Lower leg skin (tissue), 3 donors: ENCODE measurements around the gene GNAS.

ENCODE experiments used
- POLR2A ChIP-seq, 2 donors: fragments of 450-650 bp; IDR thresholded peaks; one replicate each; pipeline ENCODE4 v1.6.1; 2016 to 2017; ENCODE audit warnings: antibody characterized with exemption in 2 of 2, mild to moderate bottlenecking in 1 of 2, moderate library complexity in 1 of 2
- TF ChIP-seq, protein P1 (sequence below), 3 donors: fragments of 450-650 bp; IDR thresholded peaks; one replicate each; pipeline ENCODE4 v1.5.1; 2016; ENCODE audit warnings: antibody characterized with exemption in 3 of 3, mild to moderate bottlenecking in 3 of 3, moderate library complexity in 2 of 3

DNA sequence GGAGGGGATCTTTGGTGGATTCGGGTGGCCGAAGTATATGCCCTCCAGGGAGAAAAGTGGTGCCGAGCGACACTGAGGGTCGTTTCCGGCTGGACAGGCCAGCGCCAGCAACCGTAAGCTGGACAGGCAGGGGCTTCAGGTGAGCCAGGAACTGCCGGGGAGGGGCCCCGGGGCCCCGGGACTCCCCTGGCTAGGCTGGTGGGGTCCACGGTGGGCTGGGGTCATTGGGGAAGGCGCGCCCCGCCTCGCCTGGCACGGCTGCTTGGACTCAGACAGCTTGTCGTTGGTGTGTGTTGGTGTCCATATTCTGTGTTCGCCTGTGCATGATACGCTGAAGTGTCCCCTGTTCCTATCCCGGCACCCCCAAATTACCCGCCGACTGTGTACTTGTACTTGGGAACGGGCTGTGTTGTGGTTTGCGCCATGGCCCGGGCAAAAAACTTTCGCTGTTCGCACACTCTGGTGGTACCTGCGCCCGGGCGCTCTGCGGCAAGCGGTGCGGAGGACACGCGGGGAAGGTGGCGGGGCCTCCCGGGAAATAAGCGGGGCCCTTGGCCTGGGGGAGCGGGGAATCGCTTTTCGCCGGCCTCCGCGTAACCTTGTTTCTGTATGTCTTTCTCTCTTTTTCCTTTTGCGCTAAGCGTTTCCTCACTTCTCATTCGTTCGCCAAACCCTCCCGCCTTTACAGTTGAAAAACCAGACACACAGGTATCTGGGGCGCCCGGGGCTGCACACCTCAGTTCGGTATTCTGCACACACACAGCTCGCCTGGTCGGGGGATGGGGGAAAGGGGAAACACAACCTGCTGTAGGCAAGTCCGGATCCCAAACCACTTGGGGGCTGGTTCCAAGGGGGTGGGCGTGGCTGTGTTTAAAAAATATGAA is 3.2 kb downstream of the GNAS start:
- TF ChIP-seq, protein P1, sequence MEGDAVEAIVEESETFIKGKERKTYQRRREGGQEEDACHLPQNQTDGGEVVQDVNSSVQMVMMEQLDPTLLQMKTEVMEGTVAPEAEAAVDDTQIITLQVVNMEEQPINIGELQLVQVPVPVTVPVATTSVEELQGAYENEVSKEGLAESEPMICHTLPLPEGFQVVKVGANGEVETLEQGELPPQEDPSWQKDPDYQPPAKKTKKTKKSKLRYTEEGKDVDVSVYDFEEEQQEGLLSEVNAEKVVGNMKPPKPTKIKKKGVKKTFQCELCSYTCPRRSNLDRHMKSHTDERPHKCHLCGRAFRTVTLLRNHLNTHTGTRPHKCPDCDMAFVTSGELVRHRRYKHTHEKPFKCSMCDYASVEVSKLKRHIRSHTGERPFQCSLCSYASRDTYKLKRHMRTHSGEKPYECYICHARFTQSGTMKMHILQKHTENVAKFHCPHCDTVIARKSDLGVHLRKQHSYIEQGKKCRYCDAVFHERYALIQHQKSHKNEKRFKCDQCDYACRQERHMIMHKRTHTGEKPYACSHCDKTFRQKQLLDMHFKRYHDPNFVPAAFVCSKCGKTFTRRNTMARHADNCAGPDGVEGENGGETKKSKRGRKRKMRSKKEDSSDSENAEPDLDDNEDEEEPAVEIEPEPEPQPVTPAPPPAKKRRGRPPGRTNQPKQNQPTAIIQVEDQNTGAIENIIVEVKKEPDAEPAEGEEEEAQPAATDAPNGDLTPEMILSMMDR (IDR thresholded peaks at IDR 0.05): no peak
- TF ChIP-seq POLR2A (IDR thresholded peaks at IDR 0.05): no peak
